Measurements from ENCODE around the gene ZNF213.

DNA sequence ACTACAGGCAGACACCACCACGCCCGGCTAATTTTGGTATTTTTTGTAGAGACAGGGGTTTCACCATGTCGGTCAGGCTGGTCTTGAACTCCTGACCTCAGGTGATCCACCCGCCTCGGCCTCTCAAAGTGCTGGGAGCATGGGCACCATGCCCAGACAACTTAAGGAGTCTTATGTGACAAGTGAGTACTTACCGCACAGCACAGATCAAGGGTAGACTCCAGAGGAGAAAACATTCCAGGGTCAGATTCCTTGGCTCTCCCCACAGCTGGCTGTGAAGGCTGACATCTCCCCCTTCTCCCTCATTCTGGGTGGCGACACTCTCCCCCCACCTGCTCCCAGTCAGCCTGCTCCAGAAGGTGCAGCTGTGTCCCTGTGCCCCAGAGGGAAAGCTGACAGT is 46.4 kb upstream of the ZNF213 start:
- TF ChIP-seq, protein P1, sequence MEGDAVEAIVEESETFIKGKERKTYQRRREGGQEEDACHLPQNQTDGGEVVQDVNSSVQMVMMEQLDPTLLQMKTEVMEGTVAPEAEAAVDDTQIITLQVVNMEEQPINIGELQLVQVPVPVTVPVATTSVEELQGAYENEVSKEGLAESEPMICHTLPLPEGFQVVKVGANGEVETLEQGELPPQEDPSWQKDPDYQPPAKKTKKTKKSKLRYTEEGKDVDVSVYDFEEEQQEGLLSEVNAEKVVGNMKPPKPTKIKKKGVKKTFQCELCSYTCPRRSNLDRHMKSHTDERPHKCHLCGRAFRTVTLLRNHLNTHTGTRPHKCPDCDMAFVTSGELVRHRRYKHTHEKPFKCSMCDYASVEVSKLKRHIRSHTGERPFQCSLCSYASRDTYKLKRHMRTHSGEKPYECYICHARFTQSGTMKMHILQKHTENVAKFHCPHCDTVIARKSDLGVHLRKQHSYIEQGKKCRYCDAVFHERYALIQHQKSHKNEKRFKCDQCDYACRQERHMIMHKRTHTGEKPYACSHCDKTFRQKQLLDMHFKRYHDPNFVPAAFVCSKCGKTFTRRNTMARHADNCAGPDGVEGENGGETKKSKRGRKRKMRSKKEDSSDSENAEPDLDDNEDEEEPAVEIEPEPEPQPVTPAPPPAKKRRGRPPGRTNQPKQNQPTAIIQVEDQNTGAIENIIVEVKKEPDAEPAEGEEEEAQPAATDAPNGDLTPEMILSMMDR (IDR thresholded peaks at IDR 0.05; ENCODE audit: low read length) = no peak
- no peak for TF ChIP-seq EZH2 (IDR thresholded peaks at IDR 0.05; ENCODE audit: borderline replicate concordance, low read length)

Data from OCI-LY1 (cell line).